Activated CD8-positive, alpha-beta memory T cell treated with anti-CD3 and anti-CD28 coated beads for 48 hours (primary cell): ENCODE measurements around the gene SKP2.
"Not testable (repeated sequence)": the region's sequence is repeated elsewhere in the genome, so short reads cannot be mapped to it uniquely, and the experiment has no call there.

ENCODE experiments used
- DNase-seq, 3 experiments: peaks; one replicate each; pipeline ENCODE4 v3.0.0-alpha.2; 2020; ENCODE audit warnings: low read depth in 2 of 3, low spot score in 2 of 3

Gene SKP2

DNA sequence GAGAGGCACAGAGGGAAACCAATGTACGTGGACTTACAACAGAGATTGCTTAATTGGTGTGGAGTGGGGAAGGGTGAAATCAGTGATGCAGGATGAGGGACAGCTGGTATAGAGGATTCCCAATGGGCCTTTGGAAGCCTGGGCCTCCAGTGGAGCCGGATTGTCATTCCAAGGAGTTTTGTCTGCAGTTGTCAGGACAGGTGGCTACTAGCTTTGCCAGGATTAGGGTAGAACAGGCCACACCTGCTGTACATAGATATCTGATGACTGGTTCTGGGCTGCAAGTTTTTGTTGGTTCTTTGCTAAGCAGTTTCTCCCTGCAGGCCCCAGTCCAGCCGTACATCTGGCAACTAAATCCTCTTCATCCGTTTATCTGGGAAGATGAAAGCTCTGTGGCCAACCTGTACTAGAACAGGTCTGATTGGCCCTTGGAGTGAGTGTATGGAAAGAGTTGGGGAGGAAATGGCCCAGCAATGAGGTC lies 4.2 kb downstream of the SKP2 start:
- no peak for DNase-seq

GRCh38 chr5:36156619-36157018 lies 4.7 kb downstream of the SKP2 start:
- no peak for DNase-seq

- no peak for DNase-seq
Measured at GRCh38 chr5:36158144-36158543, 6.2 kb downstream of the SKP2 start.

GRCh38 chr5:36160617-36161016 lies 8.7 kb downstream of the SKP2 start:
- no peak for DNase-seq

DNA sequence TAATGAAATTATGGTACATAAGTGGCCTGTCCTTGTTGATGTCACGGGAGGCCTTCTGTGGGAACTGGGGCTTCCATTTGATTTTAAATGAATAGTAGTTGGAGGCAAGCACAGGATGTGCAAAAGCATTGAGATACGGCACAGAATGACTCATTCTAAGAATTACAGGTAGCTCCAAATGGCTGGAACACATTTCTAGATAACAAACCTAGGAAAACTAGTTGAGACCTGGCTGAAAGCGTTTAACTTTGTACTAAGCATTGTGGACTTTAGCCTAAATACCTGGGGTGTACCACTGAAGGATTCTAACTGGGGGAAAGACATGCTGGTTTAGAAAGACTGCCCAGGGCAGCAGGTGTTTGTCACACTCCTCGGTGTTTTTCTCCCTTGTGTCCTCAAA lies 9.4 kb downstream of the SKP2 start:
- no peak for DNase-seq

DNA sequence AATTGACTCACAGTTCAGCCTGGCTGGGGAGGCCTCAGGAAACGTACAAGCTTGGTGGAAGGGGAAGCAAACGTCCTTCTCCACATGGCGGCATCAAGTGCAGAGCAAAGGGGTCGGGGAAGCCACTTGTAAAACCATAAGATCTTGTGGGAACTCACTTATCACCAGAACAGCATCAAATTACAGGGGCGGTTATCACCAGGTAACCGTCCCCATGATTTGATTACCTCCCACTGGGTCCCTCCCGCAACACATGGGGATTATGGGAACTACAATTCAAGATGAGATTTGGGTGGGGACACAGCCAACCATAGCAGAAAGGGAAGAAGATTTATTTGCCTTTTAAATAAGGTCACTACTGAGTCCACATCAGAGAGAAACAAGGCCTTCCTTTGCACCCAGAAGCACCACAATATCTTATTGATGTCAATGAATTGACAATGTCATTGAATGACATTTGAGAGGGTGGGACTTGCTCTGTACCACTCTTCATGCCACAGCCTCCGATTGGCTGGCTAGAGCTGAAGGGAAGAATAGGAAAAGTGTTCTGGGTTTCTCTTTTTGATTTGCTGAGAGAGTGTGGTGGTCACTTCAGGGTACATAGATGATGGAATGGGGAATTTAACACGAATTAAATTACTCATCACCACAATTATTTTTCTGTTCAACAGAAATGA lies 11.0 kb downstream of the SKP2 start:
- DNase-seq, result no peak

GRCh38 chr5:36164461-36164860 lies 12.6 kb downstream of the SKP2 start:
- no peak for DNase-seq

GRCh38 chr5:36168737-36169136 lies 16.8 kb downstream of the SKP2 start:
- no peak for DNase-seq

DNA sequence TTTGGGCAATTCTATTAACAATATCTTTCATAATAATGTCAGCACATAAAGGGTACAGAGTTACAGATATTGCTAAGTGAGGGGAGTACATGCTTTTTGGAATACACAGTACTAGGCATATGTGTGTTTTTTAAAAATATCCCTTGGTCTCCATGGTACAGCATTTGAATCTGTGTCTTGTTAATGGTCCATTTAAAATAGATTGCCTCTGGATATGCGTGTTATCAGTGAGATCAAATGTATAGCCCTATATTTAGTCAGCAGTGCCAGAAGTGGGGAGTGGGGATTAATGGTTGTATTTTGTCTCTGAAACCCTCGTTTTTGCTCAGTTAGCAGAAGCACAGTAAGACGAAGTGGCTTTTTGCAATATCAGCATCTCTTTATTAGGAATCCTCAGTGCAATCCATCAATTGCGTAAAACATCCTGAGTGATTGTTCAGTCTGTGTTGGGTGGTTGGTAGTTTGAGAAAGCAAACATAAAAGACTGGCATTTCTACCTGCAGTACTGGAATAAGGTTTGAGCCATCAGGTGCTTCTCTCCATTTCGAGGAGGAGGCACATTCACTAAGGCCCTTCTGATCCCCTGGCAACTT lies 19.0 kb downstream of the SKP2 start:
- no peak for DNase-seq

- DNase-seq, result no peak
Measured at GRCh38 chr5:36172599-36172998, 20.7 kb downstream of the SKP2 start.

DNA sequence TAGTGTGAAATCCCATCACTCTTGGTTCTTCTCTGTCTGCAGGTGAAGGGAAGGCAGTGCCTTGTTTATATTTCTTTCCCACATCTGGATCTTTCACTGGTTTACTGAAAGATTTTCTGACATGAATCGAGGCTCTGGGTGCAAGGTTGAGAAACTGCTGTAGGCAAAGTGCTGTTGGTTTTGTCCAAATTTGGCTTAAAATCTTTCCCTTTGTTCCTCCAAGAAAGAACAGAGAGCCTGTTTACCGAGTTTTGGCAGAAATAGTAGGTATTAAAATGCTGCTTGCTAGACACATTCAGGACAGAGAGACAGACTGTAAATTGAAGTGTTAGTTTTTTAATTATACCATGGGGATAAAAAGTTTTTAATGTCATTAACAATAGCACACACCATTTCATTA lies 21.5 kb downstream of the SKP2 start:
- DNase-seq, result no peak

- no peak for DNase-seq
Measured at GRCh38 chr5:36174119-36174518, 22.2 kb downstream of the SKP2 start.

- DNase-seq, result no peak
Measured at GRCh38 chr5:36175043-36175442, 23.1 kb downstream of the SKP2 start.

- no peak for DNase-seq
Measured at GRCh38 chr5:36177154-36177553, 25.2 kb downstream of the SKP2 start.

GRCh38 chr5:36177715-36178523 lies 26.0 kb downstream of the SKP2 start:
- DNase-seq, result no peak

DNA sequence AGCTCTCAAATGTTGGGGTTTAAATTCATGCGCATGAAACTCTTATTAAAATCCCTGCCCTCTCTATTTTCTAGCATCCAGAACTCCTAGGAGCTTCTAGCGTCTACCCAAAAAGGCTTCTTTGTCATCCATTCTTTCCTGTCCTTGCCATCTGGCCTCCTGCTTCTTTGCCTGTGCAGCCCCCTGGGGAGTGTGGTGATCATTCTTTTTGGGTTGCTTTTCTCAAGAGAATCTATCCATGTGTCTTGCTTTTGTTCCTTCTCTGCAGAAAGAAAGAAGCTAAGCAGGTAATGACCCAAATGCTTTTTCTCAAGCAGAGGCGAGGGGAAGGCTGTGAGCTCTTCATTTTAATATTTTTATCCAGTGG lies 26.6 kb downstream of the SKP2 start:
- DNase-seq, result no peak

- DNase-seq, result no peak
Measured at GRCh38 chr5:36179950-36180349, 28.0 kb downstream of the SKP2 start.

DNA sequence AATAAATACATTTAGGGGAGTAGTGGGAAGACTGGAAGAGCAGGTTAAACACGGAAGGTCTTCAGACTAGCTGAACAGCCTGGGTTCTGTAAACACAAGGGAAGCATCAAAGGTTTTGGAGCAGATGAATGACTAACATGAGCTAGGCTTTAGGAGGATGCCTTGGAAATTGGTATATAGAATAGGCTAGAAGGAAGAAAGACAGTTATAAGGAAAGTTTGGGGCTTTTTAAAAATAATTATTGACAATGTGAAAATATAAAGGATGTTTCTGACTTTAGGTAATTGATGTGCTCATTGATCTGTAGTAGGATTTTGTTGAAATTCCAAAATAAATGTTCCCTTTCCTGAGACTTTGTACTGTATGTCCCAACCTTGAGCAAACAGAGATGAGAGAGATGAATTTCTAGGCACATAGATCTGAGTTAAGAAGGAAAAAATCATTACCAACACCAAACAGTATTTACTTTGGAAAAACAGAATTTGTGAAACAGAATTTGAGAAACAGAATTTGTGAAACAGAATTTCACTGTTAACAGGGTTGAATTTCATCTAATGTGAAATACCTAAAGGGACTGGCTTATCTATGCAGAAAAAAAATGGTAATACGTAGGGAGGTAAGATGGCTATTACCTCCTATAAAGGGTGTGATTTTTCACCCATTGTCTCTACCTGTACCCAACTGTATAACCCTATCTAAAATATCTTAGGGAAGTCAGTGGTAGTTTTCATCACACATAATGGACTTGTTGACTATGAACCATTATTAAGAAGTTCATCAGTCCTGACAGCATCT lies 28.8 kb downstream of the SKP2 start:
- no peak for DNase-seq

GRCh38 chr5:36181774-36182173 lies 29.9 kb downstream of the SKP2 start:
- DNase-seq, result no peak

- DNase-seq, result not testable (repeated sequence)
Measured at GRCh38 chr5:36184408-36184807, 32.5 kb downstream of the SKP2 start.

GRCh38 chr5:36193746-36194145 lies 41.8 kb downstream of the SKP2 start:
- DNase-seq, result no peak
